Karpas-422 (cell line): ENCODE results near the gene HLA-E. TPM values are rescaled to one million over a fixed set of nuclear protein-coding genes. Genes with fewer than 3 reads are reported as not detected.

ENCODE experiments used
- DNase-seq: peaks from one replicate; pipeline ENCODE4 v3.0.0-alpha.2; 2015
- H2AFZ ChIP-seq: fragments of 200-600 bp; sonication (generic); 2 replicates; pipeline ENCODE4 v1.6.1; 2014; ENCODE audit warnings: antibody characterized with exemption, low read length, mixed read lengths
- H3K27ac ChIP-seq: fragments of 200-600 bp; sonication (generic); 2 replicates; pipeline ENCODE4 v1.5.1; 2014; ENCODE audit warnings: mild to moderate bottlenecking, low read length, moderate library complexity
- H3K27me3 ChIP-seq: fragments of 200-600 bp; sonication (generic); 2 replicates; pipeline ENCODE4 v1.6.1; 2014; ENCODE audit warnings: low read length, mixed read lengths
- H3K36me3 ChIP-seq: fragments of 200-600 bp; sonication (generic); 2 replicates; pipeline ENCODE4 v1.6.1; 2014; ENCODE audit warnings: low read length, mixed read lengths; ENCODE audit not compliant: insufficient read depth
- H3K4me1 ChIP-seq: fragments of 200-600 bp; sonication (generic); 2 replicates; pipeline ENCODE4 v1.6.1; 2014; ENCODE audit warnings: mild to moderate bottlenecking, low read length, mixed read lengths
- H3K4me2 ChIP-seq: fragments of 200-600 bp; sonication (generic); 2 replicates; pipeline ENCODE4 v1.6.1; 2014; ENCODE audit warnings: low read length, low read depth, mild to moderate bottlenecking; ENCODE audit not compliant: poor library complexity, severe bottlenecking
- H3K4me3 ChIP-seq: fragments of 200-600 bp; sonication (generic); 2 replicates; pipeline ENCODE4 v1.5.1; 2014; ENCODE audit warnings: mild to moderate bottlenecking, antibody characterized with exemption, low read length, mixed read lengths
- H3K79me2 ChIP-seq: fragments of 200-600 bp; sonication (generic); 2 replicates; pipeline ENCODE4 v1.6.1; 2014; ENCODE audit warnings: mild to moderate bottlenecking, low read length, mixed read lengths
- H3K9ac ChIP-seq: fragments of 200-600 bp; sonication (generic); 2 replicates; pipeline ENCODE4 v1.6.0; 2014; ENCODE audit warnings: low read length
- H3K9me2 ChIP-seq: fragments of 200-600 bp; sonication (generic), shearing (Covaris generic); replicated peaks from 2 replicates; pipeline ENCODE4 v1.6.0; 2014; ENCODE audit warnings: mild to moderate bottlenecking, low read length, moderate library complexity; ENCODE audit not compliant: insufficient read depth
- H3K9me3 ChIP-seq: fragments of 300-700, 200-600 bp; sonication (generic); 2 replicates; pipeline ENCODE4 v1.6.1; 2014; ENCODE audit warnings: low read length, mixed read lengths
- H4K20me1 ChIP-seq: fragments of 200-600 bp; sonication (generic); 2 replicates; pipeline ENCODE4 v1.6.1; 2014; ENCODE audit warnings: mild to moderate bottlenecking, antibody characterized with exemption, low read length, low read depth; ENCODE audit not compliant: insufficient read depth
- total RNA-seq: library from RNA; depleted of rRNA; stranded (reverse); fragments of >200 nt; shearing (Covaris generic); gene quantifications from 2 replicates; pipeline ENCODE4 v1.2.3, GENCODE V29; 2014; ENCODE audit warnings: low replicate concordance; rRNA removed

The HLA-E gene
- total RNA-seq = 306 and 677 TPM in 2 replicates

GRCh38 chr6:30489081-30490025, at the start of gene HLA-E:
HLA-E (plus strand) TSS chr6:30489509; CDS start chr6:30489532, 23 bp downstream.
- Histone ChIP-seq H3K36me3 (peaks cover 20% of the 10 kb centered on the region), H3K9me2 (no peaks in the 10 kb centered on the region), H3K4me1 (peaks cover 17% of the 10 kb centered on the region), H2AFZ (peak within 1 kb of the TSS; percentile 85; the same call in 1 of the 2 replicates), H4K20me1 (peaks cover 18% of the 10 kb centered on the region), H3K4me3 (peak within 1 kb of the TSS; percentile 83), H3K27ac (peak within 1 kb of the TSS; percentile 65), H3K4me2 (peak within 1 kb of the TSS; percentile 82), H3K79me2 (peaks cover 13% of the 10 kb centered on the region), H3K9ac (peak within 1 kb of the TSS; percentile 91), H3K27me3 (no peaks in the 10 kb centered on the region), H3K9me3 (no peaks in the 10 kb centered on the region)
- DNase-seq = peak; percentile 99

GRCh38 chr6:30441171-30441570, 48.1 kb upstream of the HLA-E start:
- Histone ChIP-seq H3K9me3 (no peaks in the 10 kb centered on the region), H3K4me2 (no peak overlapping the region), H3K9me2 (no peaks in the 10 kb centered on the region), H3K36me3 (no peaks in the 10 kb centered on the region), H3K4me3 (no peak overlapping the region), H3K9ac (no peak overlapping the region), H3K4me1 (no peaks in the 10 kb centered on the region), H3K27me3 (0 out of 2 replicates have a peak, but pooled peaks cover 3% of the 10 kb centered on the region), H4K20me1 (no peaks in the 10 kb centered on the region), H3K27ac (no peak overlapping the region), H3K79me2 (no peaks in the 10 kb centered on the region), H2AFZ (no peak overlapping the region)
- no peak for DNase-seq

- Histone ChIP-seq H3K36me3 (no peaks in the 10 kb centered on the region), H2AFZ (no peak overlapping the region), H3K27me3 (0 out of 2 replicates have a peak, but pooled peaks cover 3% of the 10 kb centered on the region), H3K9me2 (no peaks in the 10 kb centered on the region), H3K79me2 (no peaks in the 10 kb centered on the region), H3K4me2 (no peak overlapping the region), H3K9me3 (no peaks in the 10 kb centered on the region), H3K27ac (no peak overlapping the region), H4K20me1 (no peaks in the 10 kb centered on the region), H3K4me3 (no peak overlapping the region), H3K9ac (no peak overlapping the region), H3K4me1 (no peaks in the 10 kb centered on the region)
- DNase-seq = no peak
These were observed 45.5 kb upstream of the HLA-E start for GRCh38 chr6:30443657-30444450.

- H2AFZ ChIP-seq = no peak overlapping the region
- H3K9ac ChIP-seq = no peak overlapping the region
- no peaks in the 10 kb centered on the region for H3K4me1 ChIP-seq
- no peaks in the 10 kb centered on the region for H3K79me2 ChIP-seq
- H3K9me2 ChIP-seq = no peaks in the 10 kb centered on the region
- no peaks in the 10 kb centered on the region for H3K36me3 ChIP-seq
- no peak for DNase-seq
- no peak overlapping the region for H3K4me2 ChIP-seq
- 0 out of 2 replicates have a peak, but pooled peaks cover 3% of the 10 kb centered on the region for H3K27me3 ChIP-seq
- H3K27ac ChIP-seq = no peak overlapping the region
- H4K20me1 ChIP-seq = no peaks in the 10 kb centered on the region
- H3K4me3 ChIP-seq = no peak overlapping the region
- no peaks in the 10 kb centered on the region for H3K9me3 ChIP-seq
These were observed 44.9 kb upstream of the HLA-E start for GRCh38 chr6:30444451-30444742.

GRCh38 chr6:30446259-30446658, 43.0 kb upstream of the HLA-E start:
- no peak for DNase-seq
- Histone ChIP-seq H3K9ac (no peak overlapping the region), H3K9me2 (no peaks in the 10 kb centered on the region), H3K27me3 (no peaks in the 10 kb centered on the region), H3K36me3 (no peaks in the 10 kb centered on the region), H2AFZ (no peak overlapping the region), H3K79me2 (no peaks in the 10 kb centered on the region), H3K4me3 (no peak overlapping the region), H3K4me2 (no peak overlapping the region), H3K4me1 (no peaks in the 10 kb centered on the region), H4K20me1 (no peaks in the 10 kb centered on the region), H3K9me3 (no peaks in the 10 kb centered on the region), H3K27ac (no peak overlapping the region)

- no peaks in the 10 kb centered on the region for H3K36me3 ChIP-seq
- no peak for DNase-seq
- H3K4me1 ChIP-seq = no peaks in the 10 kb centered on the region
- no peak overlapping the region for H3K4me2 ChIP-seq
- H3K79me2 ChIP-seq = no peaks in the 10 kb centered on the region
- H2AFZ ChIP-seq = no peak overlapping the region
- no peaks in the 10 kb centered on the region for H4K20me1 ChIP-seq
- no peak overlapping the region for H3K27ac ChIP-seq
- H3K9me2 ChIP-seq = no peaks in the 10 kb centered on the region
- H3K27me3 ChIP-seq = no peaks in the 10 kb centered on the region
- H3K9me3 ChIP-seq = no peaks in the 10 kb centered on the region
- H3K9ac ChIP-seq = no peak overlapping the region
- no peak overlapping the region for H3K4me3 ChIP-seq
These were observed 42.1 kb upstream of the HLA-E start for GRCh38 chr6:30447237-30447636.

GRCh38 chr6:30450548-30450908, 38.8 kb upstream of the HLA-E start:
- no peaks in the 10 kb centered on the region for H3K9me3 ChIP-seq
- no peak overlapping the region for H3K9ac ChIP-seq
- no peak overlapping the region for H3K4me3 ChIP-seq
- no peaks in the 10 kb centered on the region for H3K36me3 ChIP-seq
- no peak overlapping the region for H3K27ac ChIP-seq
- H3K27me3 ChIP-seq = no peaks in the 10 kb centered on the region
- no peaks in the 10 kb centered on the region for H3K4me1 ChIP-seq
- no peaks in the 10 kb centered on the region for H4K20me1 ChIP-seq
- no peaks in the 10 kb centered on the region for H3K79me2 ChIP-seq
- DNase-seq = no peak
- no peak overlapping the region for H3K4me2 ChIP-seq
- H2AFZ ChIP-seq = no peak overlapping the region
- H3K9me2 ChIP-seq = no peaks in the 10 kb centered on the region
